Nephron progenitor cell (in vitro differentiated cells): ENCODE results near the gene FNIP2.

Experiments used
- DNase-seq: peaks from one replicate; pipeline ENCODE4 v3.0.0; 2021
- H3K27ac Mint-ChIP-seq: 2 replicates; pipeline ENCODE4 v1.8.0; 2021; ENCODE audit warnings: mild to moderate bottlenecking, moderate library complexity, mixed read lengths
- H3K27me3 Mint-ChIP-seq: 2 replicates; pipeline ENCODE4 v1.8.0; 2021; ENCODE audit warnings: mild to moderate bottlenecking, low read depth, mixed read lengths; ENCODE audit not compliant: poor library complexity
- H3K36me3 Mint-ChIP-seq: 2 replicates; pipeline ENCODE4 v1.8.0; 2021; ENCODE audit warnings: low read depth, mixed read lengths
- H3K4me1 Mint-ChIP-seq: 2 replicates; pipeline ENCODE4 v1.8.0; 2021; ENCODE audit warnings: mixed read lengths
- H3K4me3 Mint-ChIP-seq: 2 replicates; pipeline ENCODE4 v1.8.0; 2021; ENCODE audit warnings: mild to moderate bottlenecking, moderate library complexity, mixed read lengths
- H3K9me3 Mint-ChIP-seq: 2 replicates; pipeline ENCODE4 v1.8.0; 2021; ENCODE audit warnings: mild to moderate bottlenecking, moderate library complexity, mixed read lengths
- TF ChIP-seq, protein P1 (sequence below): fragments of 200-600 bp; sonication (generic); IDR thresholded peaks from 2 replicates; pipeline ENCODE4 v1.5.0; 2021; ENCODE audit warnings: antibody characterized with exemption

FNIP2 gene

DNA sequence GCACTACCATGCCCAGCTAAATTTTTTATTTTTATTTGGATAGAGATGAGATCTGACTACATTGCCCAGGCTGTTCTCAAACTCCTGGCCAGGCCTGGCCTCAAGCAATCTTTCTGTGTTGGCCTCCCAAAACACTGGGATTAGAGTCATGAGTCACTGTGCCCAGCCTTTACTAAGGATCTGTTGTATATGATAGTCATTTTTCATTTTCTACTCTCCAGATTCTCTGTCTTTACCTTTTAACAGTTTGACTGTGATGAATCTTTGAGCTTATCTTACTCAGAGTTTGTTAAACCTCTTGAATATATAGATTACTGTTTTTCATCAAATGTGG lies 161.8 kb downstream of the FNIP2 start:
- Mint-ChIP-seq H3K27me3 (no peaks in the 10 kb centered on the region), H3K36me3 (no peaks in the 10 kb centered on the region), H3K9me3 (peaks cover 20% of the 10 kb centered on the region), H3K4me1 (no peaks in the 10 kb centered on the region), H3K27ac (no peak overlapping the region), H3K4me3 (no peak overlapping the region)
- TF ChIP-seq, protein P1, sequence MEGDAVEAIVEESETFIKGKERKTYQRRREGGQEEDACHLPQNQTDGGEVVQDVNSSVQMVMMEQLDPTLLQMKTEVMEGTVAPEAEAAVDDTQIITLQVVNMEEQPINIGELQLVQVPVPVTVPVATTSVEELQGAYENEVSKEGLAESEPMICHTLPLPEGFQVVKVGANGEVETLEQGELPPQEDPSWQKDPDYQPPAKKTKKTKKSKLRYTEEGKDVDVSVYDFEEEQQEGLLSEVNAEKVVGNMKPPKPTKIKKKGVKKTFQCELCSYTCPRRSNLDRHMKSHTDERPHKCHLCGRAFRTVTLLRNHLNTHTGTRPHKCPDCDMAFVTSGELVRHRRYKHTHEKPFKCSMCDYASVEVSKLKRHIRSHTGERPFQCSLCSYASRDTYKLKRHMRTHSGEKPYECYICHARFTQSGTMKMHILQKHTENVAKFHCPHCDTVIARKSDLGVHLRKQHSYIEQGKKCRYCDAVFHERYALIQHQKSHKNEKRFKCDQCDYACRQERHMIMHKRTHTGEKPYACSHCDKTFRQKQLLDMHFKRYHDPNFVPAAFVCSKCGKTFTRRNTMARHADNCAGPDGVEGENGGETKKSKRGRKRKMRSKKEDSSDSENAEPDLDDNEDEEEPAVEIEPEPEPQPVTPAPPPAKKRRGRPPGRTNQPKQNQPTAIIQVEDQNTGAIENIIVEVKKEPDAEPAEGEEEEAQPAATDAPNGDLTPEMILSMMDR, result no peak
- no peak for DNase-seq

DNA sequence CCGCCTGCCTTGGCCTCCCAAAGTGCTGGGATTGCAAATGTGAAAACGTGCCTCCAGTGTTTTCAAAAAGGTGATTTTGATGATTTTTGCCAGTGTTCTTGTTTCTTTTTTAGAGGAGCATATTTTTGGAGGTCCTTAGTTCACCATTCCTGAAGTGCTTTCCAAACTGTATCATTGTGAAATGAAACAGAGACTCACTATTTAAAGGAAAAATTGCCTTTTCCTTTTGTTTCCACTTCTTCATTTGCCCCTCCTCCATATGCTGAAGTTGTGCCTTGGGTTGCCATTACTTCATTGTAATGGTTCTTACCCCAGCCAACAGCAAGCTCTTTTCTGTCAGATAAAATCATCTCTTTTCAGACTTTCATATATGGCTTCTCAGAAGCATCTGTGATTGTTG lies 164.4 kb downstream of the FNIP2 start:
- no peaks in the 10 kb centered on the region for H3K27me3 Mint-ChIP-seq
- H3K9me3 Mint-ChIP-seq, result peaks cover 20% of the 10 kb centered on the region
- H3K4me3 Mint-ChIP-seq, result no peak overlapping the region
- no peak for DNase-seq
- H3K36me3 Mint-ChIP-seq, result no peaks in the 10 kb centered on the region
- TF ChIP-seq, protein P1, result no peak
- H3K27ac Mint-ChIP-seq, result no peak overlapping the region
- H3K4me1 Mint-ChIP-seq, result peaks cover under 1% of the 10 kb centered on the region

DNA sequence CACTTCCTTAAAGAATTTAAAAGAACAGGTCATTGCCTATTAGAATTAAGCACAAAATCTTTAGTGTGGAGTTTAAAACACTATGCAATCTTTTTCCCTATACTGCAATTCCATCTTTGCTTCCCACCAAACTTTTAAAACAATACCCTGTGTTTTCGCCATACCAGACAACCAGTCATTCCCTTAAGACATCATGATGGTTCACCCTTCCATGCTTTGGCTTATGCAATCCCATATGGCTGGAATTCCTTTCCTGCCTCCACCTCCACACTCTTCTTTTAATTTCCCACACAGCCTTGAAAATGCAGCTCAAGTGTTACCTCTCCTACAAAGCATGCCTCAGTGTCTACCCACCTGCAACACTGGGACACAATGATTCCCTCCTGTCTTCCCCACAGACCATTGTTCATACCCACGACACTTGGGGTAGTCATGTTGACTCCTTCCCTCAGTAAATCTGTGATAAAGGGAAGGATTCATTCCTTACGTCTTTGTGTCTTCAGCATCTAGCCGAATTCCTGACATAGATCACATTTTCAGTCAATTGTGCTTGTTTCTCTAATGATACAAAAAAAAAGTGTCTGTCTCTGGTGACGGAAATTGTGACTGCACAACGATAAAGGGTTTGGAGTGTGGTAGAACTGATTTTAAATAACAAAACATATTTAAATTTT lies 166.3 kb downstream of the FNIP2 start:
- peaks cover 2% of the 10 kb centered on the region for H3K9me3 Mint-ChIP-seq
- H3K4me3 Mint-ChIP-seq, result no peak overlapping the region
- DNase-seq, result no peak
- no peaks in the 10 kb centered on the region for H3K27me3 Mint-ChIP-seq
- H3K4me1 Mint-ChIP-seq, result peaks cover 7% of the 10 kb centered on the region
- H3K27ac Mint-ChIP-seq, result no peak overlapping the region
- no peaks in the 10 kb centered on the region for H3K36me3 Mint-ChIP-seq
- TF ChIP-seq, protein P1, result no peak

DNA sequence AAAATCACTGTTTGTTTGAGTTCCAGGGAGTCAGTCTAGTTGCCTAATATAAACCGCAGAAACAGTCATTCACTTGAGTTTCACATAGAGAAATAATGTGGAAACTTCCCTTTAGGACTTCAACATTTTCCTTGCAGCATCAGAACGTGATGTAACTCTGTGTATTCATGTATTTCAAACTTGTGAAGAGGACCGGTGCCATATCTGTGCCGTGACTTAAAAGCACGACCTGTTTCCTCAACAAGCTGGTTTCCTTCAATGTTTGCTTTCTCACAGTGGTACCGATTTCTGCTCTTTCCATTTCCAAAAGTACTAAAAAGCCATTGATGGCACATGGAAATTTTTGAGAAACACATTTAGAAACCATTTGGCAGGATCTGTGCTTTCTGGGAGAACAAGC lies 167.4 kb downstream of the FNIP2 start:
- Mint-ChIP-seq H3K9me3 (no peaks in the 10 kb centered on the region), H3K27ac (no peak overlapping the region), H3K36me3 (no peaks in the 10 kb centered on the region), H3K27me3 (no peaks in the 10 kb centered on the region), H3K4me1 (peaks cover 7% of the 10 kb centered on the region), H3K4me3 (no peak overlapping the region)
- TF ChIP-seq, protein P1, result no peak
- no peak for DNase-seq

DNA sequence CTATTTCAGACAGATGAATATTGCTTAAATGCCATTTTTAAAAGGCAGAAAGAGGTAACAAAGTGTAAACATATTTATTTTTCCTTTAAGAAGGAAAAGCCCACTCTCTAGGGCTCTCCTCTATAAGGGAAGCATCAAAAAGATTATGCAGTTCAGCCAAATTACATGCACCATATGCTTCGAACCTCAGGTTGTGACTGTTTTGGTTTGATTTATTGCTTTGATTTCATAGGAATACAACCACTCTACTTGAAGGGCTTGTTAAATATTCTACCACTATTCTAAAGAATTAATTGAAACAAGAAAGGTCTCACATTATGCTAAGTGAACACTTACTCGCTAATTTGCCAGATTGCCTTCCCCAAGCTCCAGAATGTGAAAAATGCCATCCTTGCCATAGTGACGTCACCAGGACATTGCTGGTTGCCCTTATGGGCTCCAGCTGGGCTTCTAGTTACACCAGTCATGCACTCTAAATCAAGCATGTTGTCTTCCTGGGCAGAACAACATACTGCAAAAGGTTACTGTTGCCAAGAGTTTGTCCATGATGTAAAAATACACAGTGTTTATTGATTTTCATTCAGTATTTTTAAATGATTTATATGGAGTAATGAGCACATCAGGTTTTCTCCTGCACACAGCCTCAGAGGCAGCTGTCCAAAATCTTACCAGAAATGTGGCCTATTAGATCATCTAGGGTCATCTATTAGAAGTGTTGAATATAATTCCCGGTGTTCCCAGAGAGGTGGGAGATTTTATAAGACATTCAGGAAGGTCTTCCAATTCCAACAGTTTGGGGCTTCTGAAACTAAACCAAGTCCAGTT lies 169.6 kb downstream of the FNIP2 start:
- Mint-ChIP-seq H3K36me3 (no peaks in the 10 kb centered on the region), H3K9me3 (no peaks in the 10 kb centered on the region), H3K27ac (no peak overlapping the region), H3K27me3 (no peaks in the 10 kb centered on the region), H3K4me1 (peaks cover 7% of the 10 kb centered on the region), H3K4me3 (no peak overlapping the region)
- no peak for DNase-seq
- TF ChIP-seq, protein P1, result no peak

DNA sequence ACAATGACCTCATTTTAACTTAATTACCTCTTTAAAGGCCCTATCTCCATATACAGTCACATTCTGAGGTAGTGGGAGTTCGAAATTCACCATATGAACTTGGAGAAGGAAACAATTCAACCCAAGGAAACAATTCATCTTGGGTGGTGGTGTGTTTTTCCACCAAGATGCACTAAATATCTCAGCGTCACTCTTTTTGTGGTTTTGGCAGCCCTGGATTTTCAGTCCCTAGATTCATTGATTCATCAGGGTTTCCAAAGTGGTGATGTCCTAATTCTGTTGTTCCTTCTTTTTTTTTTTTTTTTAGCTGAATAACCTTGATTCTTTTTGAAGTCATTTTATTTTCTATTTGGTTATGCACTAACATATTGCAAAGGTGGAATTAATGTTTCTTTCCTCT lies 171.4 kb downstream of the FNIP2 start:
- Mint-ChIP-seq H3K9me3 (no peaks in the 10 kb centered on the region), H3K27ac (no peak overlapping the region), H3K4me3 (no peak overlapping the region), H3K4me1 (peaks cover 7% of the 10 kb centered on the region), H3K36me3 (no peaks in the 10 kb centered on the region), H3K27me3 (no peaks in the 10 kb centered on the region)
- TF ChIP-seq, protein P1, result no peak
- DNase-seq, result no peak
